Measurements from ENCODE around the gene ACAA1.

The ACAA1 gene

DNA sequence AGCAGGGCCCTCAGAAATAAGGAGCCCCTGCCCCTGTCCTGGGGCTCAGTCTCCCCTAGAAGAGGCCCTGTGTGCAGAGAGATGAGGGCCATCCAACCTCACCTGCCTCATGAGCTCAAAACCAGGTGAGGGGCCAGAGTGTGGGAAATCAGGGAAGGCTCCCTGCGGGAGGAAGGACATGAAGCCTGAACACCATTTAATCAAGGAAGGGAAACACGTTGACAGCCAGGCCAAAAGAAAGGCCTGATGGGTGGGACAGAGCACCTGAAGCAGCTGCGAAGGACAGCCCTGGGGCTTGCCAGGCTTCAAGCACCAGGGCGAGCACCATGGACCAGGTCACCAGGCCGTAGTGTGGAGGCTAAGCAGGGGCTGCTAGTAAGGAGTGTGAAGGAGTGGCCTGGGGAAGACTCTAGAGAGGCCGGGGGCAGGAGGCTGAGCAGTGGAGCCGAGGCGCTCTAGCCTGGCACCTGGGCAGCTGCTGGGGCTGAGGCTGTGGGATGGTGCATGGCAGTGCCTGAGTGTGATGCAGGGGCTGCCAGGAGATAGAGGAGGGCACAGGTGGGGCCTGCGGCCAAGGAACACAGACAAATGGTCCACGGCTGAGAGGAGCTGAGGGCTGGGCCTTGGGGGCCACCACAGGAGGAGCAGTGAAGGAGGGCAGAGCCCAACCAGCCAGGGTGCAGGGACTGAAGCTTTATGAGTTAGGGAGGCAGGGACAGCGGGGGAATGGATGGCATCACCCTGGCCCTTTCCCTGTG, 16.1 kb downstream of the ACAA1 start:
- H3K36me3 Mint-ChIP-seq (ENCODE audit: low read depth) = peaks cover 35% of the 10 kb centered on the region
- H3K4me1 Mint-ChIP-seq (ENCODE audit: low read depth) = peaks cover 12% of the 10 kb centered on the region
- H3K27me3 Mint-ChIP-seq = no peaks in the 10 kb centered on the region
- no peak overlapping the region for H3K4me3 Mint-ChIP-seq
- H3K9me3 Mint-ChIP-seq = no peaks in the 10 kb centered on the region
- H3K27ac Mint-ChIP-seq = no peak overlapping the region

DNA sequence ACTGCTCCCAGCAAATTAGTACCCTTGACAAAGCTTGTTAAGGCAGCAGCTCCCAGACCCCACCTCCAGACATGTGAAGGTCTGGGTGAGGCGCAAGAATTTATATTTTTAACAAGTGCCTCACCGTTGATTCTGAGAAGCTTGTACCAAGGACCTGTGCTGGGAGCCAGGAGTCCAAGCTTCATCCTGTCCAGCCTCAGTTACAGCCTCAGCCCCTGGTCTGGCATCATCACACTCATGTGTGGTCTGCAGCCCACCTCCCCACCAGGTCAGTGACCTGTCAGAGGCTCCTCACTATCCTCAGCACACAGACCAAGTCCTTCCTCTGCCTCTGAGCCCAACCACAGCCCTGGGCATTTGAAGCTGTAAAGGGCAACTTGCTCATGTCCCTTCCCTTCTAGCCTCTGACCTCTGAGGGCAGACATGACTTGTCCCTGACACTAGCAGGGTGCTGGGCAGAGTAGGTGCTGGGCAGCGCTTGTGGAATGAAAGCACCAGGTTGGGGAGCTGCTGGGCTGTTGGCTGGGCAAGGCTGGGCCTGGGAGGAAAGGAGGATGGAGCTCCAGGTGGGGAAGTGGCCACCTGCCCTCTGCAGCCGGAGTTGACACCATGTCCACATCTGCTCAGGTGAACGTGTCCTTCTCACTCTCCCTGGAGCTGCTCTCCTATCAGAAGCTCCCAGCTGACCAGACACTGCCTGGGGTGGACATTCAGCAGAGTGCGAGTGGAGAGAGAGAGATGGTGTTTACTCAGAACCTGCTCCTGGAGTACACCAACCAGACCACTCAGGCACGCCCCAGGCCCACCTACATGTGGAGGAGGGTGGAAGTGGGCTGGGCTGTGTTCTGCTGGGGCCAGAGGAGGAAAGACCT, 16.9 kb downstream of the ACAA1 start:
- Mint-ChIP-seq H3K4me1 (ENCODE audit: low read depth) (peaks cover 18% of the 10 kb centered on the region), H3K36me3 (ENCODE audit: low read depth) (peaks cover 28% of the 10 kb centered on the region)

DNA sequence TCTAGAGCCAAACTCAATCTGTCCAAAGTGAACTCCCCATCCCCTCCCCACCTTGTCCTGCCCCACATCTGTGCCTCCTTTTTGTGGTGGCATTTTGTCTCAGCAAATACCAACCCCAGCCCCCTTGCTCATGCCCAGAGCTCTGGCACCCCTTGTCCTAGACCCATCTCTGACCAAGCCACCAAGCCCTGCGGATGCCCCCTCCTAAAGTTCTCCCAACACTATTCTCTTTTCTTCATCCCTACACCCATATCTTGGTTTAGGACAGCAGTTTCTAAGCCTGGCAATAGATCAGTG, 17.7 kb downstream of the ACAA1 start:
- Mint-ChIP-seq H3K27ac (no peak overlapping the region), H3K9me3 (no peaks in the 10 kb centered on the region), H3K4me1 (ENCODE audit: low read depth) (peaks cover 21% of the 10 kb centered on the region)

More for the DNA sequence above, 16.9 kb downstream of the ACAA1 start:
- no peak overlapping the region for H3K4me3 Mint-ChIP-seq
- H3K27ac Mint-ChIP-seq = no peak overlapping the region
- no peaks in the 10 kb centered on the region for H3K9me3 Mint-ChIP-seq
- no peaks in the 10 kb centered on the region for H3K27me3 Mint-ChIP-seq

DNA sequence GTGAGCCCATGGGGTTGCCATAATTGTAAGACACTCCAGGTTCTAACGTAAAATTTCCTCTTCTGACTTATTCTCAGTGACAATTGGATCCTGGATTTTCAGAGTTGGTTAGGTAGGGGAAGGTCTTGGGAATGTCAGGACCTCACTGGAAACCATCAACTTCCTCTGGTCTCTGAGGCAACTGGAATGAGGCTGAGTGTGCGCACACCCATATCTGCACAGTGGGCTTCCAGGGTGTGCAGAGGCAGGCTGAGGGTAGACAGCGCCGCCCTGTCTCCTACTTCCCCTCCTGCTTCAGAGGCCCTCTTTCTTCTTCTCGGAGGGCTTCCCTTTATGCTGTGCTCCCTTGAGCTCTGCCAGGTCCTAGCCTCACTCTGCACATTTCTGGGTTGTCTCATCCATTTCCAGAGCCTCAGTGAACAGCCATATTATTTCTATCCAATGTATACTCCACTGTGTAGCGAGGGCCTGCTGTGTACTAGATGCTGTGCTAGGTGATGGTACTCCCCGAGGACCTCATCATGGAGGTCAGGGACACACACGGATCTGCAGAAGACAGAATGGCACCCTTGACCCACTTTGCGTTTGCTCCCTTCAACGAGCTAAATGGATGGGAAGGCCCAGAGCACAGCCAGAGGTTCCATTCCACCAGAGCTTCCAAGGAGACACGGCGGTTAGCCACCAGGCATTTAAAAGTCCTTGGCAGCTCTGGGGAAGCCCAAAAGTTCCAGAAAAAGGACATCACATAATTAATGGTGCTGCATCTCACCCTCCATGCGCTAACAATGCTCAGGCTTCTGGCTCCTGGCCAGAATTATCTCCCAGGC, 18.3 kb downstream of the ACAA1 start:
- Mint-ChIP-seq H3K4me1 (ENCODE audit: low read depth) (peaks cover 21% of the 10 kb centered on the region), H3K4me3 (no peak overlapping the region), H3K27ac (no peak overlapping the region), H3K27me3 (no peaks in the 10 kb centered on the region), H3K36me3 (ENCODE audit: low read depth) (peaks cover 14% of the 10 kb centered on the region), H3K9me3 (no peaks in the 10 kb centered on the region)

More for the DNA sequence above, 17.7 kb downstream of the ACAA1 start:
- no peak overlapping the region for H3K4me3 Mint-ChIP-seq
- H3K27me3 Mint-ChIP-seq = no peaks in the 10 kb centered on the region
- peaks cover 19% of the 10 kb centered on the region for H3K36me3 Mint-ChIP-seq (ENCODE audit: low read depth)

DNA sequence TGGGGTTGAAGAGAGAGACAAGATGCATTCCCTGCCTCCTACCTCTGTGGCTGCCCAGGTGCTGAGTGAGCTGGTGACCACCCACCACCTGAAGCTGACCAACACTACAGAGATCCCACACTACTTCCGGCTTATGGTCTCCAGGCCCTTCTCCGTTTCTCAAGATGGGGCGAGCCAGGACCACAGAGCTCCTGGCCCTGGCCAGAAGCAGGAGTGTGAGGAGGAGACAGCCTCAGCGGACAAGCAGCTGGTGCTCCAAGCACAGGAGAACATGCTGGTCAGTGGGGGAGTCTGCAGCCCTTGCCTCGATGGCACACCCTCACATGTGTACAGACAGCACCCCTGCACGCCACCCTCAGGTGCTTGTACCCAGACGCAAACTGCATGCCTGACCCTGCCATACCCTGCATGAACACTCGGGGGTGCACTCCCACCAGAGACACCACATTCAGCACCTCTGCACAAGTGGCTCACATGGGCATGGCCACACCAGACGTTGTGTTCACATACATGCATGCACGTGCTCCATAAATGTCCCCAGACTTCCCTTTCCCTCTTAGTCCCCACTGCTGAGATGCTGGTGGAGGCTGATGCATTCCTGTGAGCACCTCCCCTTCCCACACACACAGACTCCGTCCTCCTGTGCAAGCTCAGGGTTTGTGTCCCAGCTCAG, 19.0 kb downstream of the ACAA1 start:
- H3K4me1 Mint-ChIP-seq (ENCODE audit: low read depth) = peaks cover 16% of the 10 kb centered on the region
- no peaks in the 10 kb centered on the region for H3K9me3 Mint-ChIP-seq
- peaks cover 9% of the 10 kb centered on the region for H3K36me3 Mint-ChIP-seq (ENCODE audit: low read depth)
- no peaks in the 10 kb centered on the region for H3K27me3 Mint-ChIP-seq
- no peak overlapping the region for H3K27ac Mint-ChIP-seq
- H3K4me3 Mint-ChIP-seq = no peak overlapping the region

DNA sequence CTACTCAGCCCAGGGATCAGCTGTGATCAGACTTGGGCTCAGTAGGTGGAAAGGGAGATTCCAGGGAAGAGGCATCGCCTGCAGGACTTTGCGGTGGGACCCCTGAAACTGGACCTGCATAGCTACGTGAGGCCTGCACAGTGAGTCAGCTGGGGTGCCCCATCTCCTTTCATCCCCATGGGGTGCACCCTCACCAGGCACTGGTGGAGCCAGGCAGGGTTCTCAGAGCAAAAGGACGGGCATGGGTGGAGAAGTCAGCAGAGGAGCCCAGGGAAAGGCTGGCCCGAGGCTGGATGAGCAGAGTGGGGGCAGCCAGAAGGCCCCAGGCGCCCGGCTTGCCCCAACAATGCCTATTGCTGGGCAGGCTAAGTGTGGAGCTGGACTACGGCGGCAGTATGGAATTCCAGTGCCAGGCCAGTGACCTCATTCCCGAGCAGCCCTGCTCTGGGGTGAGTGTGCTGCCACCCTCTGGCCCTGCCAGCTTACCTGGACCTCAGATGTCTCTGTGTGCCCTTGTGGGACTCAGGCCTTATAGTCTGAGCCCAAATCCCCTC, 19.7 kb downstream of the ACAA1 start:
- H3K4me1 Mint-ChIP-seq (ENCODE audit: low read depth) = peaks cover 10% of the 10 kb centered on the region
- H3K36me3 Mint-ChIP-seq (ENCODE audit: low read depth) = peaks cover 3% of the 10 kb centered on the region
- no peaks in the 10 kb centered on the region for H3K9me3 Mint-ChIP-seq
- H3K27ac Mint-ChIP-seq = no peak overlapping the region
- no peak overlapping the region for H3K4me3 Mint-ChIP-seq
- H3K27me3 Mint-ChIP-seq = no peaks in the 10 kb centered on the region

DNA sequence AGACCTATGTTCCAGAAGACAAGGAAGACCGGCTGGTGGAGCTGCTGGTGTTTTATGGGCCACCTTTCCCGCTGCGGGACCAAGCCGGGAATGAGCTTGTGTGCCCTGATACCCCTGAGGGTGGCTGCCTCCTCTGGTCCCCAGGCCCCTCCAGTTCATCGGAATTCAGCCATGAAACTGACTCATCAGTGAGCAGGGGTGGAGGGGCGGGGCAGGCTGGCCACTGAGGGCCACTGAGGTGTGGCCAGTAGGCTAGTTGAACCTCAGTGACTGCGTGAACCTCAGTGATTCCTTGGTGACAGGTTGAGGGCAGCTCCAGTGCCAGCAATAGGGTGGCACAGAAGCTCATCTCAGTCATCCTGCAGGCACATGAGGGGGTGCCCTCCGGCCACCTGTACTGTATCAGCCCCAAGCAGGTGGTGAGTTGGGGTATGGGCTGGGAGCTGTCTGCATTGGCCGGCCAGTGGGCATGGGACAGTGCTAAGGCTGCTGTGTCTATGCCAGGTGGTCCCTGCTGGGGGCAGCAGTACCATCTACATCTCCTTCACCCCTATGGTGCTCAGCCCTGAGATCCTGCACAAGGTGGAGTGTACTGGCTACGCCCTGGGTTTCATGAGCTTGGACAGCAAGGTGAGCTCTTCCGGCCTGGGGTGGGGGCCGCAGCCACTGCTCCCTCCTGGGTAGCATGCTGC, 20.3 kb downstream of the ACAA1 start:
- no peaks in the 10 kb centered on the region for H3K9me3 Mint-ChIP-seq
- no peak overlapping the region for H3K4me3 Mint-ChIP-seq
- H3K27me3 Mint-ChIP-seq = no peaks in the 10 kb centered on the region
- H3K27ac Mint-ChIP-seq = no peak overlapping the region
- H3K36me3 Mint-ChIP-seq (ENCODE audit: low read depth) = no peaks in the 10 kb centered on the region
- H3K4me1 Mint-ChIP-seq (ENCODE audit: low read depth) = peaks cover 10% of the 10 kb centered on the region

DNA sequence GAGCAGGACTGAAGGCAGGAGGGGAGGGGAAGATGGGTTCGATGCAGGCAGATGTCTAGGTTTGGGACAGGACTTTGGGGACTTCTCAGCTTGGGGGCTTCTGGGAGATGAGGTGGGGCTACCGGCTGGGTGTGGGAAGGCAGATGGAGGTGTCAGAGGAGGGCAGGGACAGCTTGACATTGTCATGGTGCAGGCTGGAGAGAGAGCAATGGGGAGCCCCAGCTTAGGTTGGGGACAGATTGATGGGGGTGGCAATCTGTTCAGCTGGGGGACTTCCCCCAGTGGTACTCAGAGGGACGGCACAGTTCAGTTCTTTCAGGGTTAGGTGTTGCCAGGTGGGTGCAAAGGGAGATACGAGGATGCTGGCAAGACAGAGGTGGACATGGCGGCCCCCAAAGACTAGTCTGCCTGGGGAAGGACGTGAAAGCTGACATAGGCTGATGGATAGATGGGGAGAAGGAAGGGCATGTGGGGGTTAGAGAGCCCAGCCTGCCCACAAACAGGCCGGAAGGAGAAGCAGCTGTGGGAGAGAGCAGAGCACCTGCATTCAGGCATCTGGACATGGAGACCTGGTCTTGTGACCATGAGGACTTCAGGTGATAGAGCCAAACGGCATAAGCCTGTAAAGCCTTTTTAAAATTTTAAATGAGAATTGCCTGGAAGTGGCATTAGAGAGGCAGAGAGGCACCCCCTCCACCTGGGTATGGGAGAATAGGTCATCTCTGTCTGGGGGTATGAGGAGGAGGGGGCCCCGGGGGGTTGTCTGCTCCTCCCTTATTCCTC, 21.1 kb downstream of the ACAA1 start:
- H3K27ac Mint-ChIP-seq = no peak overlapping the region
- H3K4me1 Mint-ChIP-seq (ENCODE audit: low read depth) = peaks cover 10% of the 10 kb centered on the region
- no peaks in the 10 kb centered on the region for H3K9me3 Mint-ChIP-seq
- no peak overlapping the region for H3K4me3 Mint-ChIP-seq
- no peaks in the 10 kb centered on the region for H3K27me3 Mint-ChIP-seq
- H3K36me3 Mint-ChIP-seq (ENCODE audit: low read depth) = no peaks in the 10 kb centered on the region

DNA sequence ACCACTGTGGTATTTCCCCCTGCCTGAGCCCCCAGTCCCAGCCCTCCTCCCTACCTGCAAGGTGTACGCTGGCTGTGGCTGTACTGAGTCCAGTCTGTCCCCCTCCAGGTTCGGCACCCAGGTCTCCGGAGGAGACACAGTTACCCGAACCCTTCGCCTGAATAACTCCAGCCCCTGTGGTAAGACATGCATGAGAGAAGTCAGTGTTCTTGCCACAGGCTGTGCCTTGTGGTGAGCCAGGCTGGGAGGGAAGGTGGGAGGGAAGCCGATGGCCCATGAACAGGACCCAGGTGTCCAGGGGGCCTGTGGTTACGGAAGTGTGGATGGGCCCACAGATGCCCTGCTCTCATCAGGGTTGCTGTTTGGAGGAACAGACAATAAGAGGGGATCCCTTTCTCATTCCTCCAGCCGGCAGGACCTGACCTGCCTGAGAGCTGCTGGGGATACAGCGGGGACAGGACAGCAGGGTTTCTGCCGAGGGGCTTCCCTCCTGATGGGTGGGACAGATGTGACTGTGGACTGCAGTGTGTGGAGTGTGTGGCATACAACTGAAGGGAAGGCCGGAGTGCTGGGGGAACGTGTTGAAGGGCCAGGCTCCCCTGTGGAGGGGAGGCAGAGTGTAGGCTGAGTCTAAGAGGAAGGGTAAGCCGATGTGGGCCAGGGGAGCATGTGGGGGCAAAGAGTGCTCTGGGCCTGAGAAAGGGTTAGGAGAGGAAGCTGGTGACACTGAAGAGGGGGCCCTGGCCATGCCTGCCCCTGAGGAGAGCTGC, 21.9 kb downstream of the ACAA1 start:
- no peak overlapping the region for H3K4me3 Mint-ChIP-seq
- H3K27ac Mint-ChIP-seq = no peak overlapping the region
- no peaks in the 10 kb centered on the region for H3K9me3 Mint-ChIP-seq
- H3K36me3 Mint-ChIP-seq (ENCODE audit: low read depth) = no peaks in the 10 kb centered on the region
- peaks cover 10% of the 10 kb centered on the region for H3K4me1 Mint-ChIP-seq (ENCODE audit: low read depth)
- no peaks in the 10 kb centered on the region for H3K27me3 Mint-ChIP-seq

DNA sequence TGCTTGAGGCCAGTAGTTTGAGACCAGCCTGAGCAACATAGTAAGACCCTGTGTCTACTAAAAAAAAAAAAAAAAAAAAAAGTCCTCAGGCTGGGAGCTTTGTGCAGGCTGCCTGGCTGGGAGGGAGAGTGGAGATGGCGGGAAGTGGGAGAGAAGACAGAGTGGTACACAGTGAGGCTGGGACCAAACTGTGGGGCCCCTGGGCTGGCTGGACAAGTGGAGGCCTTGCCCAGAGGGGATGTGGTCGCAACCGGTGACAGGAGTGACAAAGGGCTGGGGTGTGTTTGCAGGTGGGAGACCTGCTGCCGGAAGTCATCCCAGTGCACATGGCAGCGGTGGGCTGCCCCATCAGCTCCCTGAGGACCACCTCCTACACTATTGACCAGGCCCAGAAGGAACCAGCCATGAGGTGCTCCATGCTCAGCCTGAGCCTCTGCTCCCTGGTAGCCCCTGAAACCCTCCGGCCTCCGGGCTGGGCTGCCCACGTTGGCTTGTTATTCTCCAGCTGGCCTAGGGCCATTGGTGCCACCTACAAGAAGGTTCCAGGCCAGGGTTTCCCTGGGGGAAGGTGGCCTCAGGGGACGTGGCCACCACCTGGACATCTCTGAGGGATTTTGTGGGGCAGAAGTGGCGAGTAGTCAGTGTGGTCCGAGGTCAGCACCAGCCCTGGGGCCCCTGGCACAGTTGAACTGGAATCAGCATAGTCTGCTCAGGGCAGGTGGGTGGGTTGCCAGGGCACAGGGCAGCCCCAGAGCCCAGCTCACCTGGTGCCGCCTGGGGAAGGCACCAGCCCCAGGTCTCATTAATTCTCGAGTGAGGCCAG, 22.7 kb downstream of the ACAA1 start:
- no peak overlapping the region for H3K27ac Mint-ChIP-seq

DNA sequence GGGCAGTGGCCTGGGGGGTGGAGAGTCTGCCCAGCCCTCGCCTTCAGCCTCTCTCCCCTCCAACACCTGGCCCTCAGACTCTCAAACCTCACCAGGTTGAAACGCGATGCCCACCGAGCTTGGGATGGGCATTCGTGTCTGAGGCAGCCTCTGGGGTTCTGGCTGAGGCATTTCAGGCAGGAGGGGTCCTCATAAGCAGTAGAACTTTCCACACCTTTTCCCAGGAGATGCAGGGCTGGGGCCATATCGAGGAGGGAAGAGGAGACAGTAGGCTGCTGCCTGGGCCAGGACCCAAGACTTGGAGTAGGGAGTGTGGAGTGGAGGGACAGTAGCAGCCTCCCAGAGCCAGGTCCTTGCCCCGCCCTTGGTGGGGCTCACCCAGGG, 24.6 kb downstream of the ACAA1 start:
- Mint-ChIP-seq H3K27ac (no peak overlapping the region), H3K4me1 (ENCODE audit: low read depth) (peaks cover 10% of the 10 kb centered on the region), H3K4me3 (no peak overlapping the region), H3K9me3 (no peaks in the 10 kb centered on the region), H3K27me3 (no peaks in the 10 kb centered on the region), H3K36me3 (ENCODE audit: low read depth) (no peaks in the 10 kb centered on the region)

More for the DNA sequence above, 22.7 kb downstream of the ACAA1 start:
- H3K36me3 Mint-ChIP-seq (ENCODE audit: low read depth) = no peaks in the 10 kb centered on the region
- H3K4me1 Mint-ChIP-seq (ENCODE audit: low read depth) = peaks cover 10% of the 10 kb centered on the region
- H3K27me3 Mint-ChIP-seq = no peaks in the 10 kb centered on the region
- H3K9me3 Mint-ChIP-seq = no peaks in the 10 kb centered on the region
- no peak overlapping the region for H3K4me3 Mint-ChIP-seq

DNA sequence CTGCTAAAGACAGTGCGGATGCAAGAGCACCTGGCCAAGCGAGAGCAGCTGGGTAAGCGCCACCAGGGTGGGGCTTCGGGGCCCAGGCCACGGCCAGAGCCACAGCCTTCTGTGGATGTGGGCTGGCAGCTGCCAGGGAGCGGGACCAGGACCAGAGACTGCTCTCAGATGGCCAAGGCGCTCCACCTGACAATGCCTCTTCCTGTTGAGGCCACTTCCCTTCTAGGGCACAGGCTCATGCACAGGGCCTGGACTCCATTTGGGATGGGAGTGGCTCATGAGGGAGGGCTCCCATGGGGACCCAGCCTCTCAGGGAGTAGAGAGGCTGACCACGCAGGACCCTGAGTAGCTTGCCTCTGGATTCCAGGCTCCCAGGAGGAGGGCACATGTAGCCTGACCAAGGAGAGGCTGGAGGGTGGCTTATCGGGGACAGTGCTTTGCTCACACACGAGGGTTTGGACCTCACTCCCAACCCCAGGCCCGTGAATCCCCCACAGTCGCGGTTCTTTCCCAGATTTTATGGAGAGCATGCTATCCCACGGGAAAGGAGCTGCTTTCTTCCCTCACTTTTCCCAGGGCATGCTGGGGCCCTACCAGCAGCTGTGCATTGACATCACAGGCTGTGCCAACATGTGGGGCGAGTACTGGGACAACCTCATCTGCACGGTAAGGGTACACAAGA, 25.1 kb downstream of the ACAA1 start:
- no peaks in the 10 kb centered on the region for H3K9me3 Mint-ChIP-seq
- H3K27ac Mint-ChIP-seq = no peak overlapping the region
- no peak overlapping the region for H3K4me3 Mint-ChIP-seq
- no peaks in the 10 kb centered on the region for H3K36me3 Mint-ChIP-seq (ENCODE audit: low read depth)
- peaks cover 10% of the 10 kb centered on the region for H3K4me1 Mint-ChIP-seq (ENCODE audit: low read depth)
- no peaks in the 10 kb centered on the region for H3K27me3 Mint-ChIP-seq
